Measurements from ENCODE around the gene DGKE. TPM values are rescaled to one million over a fixed set of nuclear protein-coding genes. Genes with fewer than 3 reads are reported as not detected.

DGKE gene
- total RNA-seq, 1 donor from 2014 or later, result 8.4 TPM

DNA sequence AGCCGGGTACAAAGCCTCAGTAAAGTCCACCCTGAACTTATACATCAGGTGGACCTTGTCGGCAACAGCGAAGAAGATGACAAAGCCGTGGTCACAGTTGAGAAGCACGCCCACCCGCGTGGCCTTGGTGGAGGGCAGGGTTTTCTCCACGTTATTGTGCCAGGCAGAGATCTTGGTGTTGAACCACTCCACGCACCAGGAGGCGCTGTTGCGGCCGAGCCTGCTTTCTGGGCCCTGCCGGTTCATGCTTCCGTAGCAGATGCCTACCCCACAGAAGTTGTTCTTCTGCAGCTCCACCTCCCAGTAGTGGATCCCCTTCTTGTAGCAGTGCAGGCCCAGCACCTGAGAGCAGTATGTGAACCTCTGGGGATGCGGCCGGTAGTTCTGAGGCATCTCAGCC lies 57.8 kb downstream of the DGKE start:
- FAIRE-seq, result no peak
- H3K36me3 ChIP-seq (ENCODE audit: control insufficient read depth, insufficient read depth, low read length), result peaks cover 35% of the 10 kb centered on the region
- no peaks in the 10 kb centered on the region for H3K27me3 ChIP-seq (ENCODE audit: control insufficient read depth, insufficient read depth, low read length)
- TF ChIP-seq, protein P1, sequence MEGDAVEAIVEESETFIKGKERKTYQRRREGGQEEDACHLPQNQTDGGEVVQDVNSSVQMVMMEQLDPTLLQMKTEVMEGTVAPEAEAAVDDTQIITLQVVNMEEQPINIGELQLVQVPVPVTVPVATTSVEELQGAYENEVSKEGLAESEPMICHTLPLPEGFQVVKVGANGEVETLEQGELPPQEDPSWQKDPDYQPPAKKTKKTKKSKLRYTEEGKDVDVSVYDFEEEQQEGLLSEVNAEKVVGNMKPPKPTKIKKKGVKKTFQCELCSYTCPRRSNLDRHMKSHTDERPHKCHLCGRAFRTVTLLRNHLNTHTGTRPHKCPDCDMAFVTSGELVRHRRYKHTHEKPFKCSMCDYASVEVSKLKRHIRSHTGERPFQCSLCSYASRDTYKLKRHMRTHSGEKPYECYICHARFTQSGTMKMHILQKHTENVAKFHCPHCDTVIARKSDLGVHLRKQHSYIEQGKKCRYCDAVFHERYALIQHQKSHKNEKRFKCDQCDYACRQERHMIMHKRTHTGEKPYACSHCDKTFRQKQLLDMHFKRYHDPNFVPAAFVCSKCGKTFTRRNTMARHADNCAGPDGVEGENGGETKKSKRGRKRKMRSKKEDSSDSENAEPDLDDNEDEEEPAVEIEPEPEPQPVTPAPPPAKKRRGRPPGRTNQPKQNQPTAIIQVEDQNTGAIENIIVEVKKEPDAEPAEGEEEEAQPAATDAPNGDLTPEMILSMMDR (IDR thresholded peaks at IDR 0.05; ENCODE audit: insufficient read depth, low read length, severe bottlenecking), result peak; percentile 18
- no peak overlapping the region for H3K4me3 ChIP-seq (ENCODE audit: low read depth, low read length)
- no peak for DNase-seq (ENCODE audit: low read depth)

DNA sequence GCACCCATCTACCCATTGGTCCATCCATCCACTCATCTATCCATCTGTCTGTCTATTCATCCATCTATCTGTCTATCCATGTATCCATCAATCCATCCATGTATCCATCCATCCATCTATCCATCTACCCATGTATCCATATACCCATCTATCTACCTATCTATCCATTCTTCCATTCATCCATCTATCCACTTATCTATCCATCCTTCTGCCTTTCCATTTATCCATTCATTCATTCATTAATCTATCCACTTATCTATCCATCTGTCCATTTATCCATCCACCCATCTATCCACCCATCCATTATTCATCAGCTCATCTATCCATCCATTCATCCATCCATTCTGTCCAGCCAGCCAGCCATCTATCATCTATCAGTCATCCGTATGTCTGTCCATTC lies 58.4 kb downstream of the DGKE start:
- Histone ChIP-seq H3K27me3 (ENCODE audit: control insufficient read depth, insufficient read depth, low read length) (no peaks in the 10 kb centered on the region), H3K36me3 (ENCODE audit: control insufficient read depth, insufficient read depth, low read length) (peaks cover 35% of the 10 kb centered on the region), H3K4me3 (ENCODE audit: low read depth, low read length) (no peak overlapping the region)
- no peak for FAIRE-seq
- TF ChIP-seq, protein P1 (IDR thresholded peaks at IDR 0.05; ENCODE audit: insufficient read depth, low read length, severe bottlenecking), result no peak
- DNase-seq (ENCODE audit: low read depth), result no peak

DNA sequence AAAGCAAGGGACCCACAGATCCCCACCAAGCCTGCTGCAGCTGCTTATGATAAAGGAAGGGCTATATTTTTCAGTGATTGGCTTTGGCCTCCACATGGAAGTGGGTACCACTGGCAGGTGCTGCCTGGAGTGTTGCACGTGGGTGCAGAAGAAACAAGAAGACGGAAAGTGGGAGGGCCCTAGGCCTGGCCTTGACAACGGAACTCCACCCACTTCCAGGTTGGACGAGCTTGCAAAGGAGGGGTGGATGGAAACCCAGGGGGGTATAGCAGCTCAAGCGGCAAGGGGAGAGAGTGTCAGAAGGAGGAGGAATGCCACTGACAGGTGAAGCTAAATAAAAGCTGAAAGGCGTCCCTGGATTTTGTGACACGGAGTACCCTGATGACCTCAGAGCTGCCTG lies 59.6 kb downstream of the DGKE start:
- TF ChIP-seq, protein P1 (IDR thresholded peaks at IDR 0.05; ENCODE audit: insufficient read depth, low read length, severe bottlenecking), result no peak
- Histone ChIP-seq H3K4me3 (ENCODE audit: low read depth, low read length) (no peak overlapping the region), H3K36me3 (ENCODE audit: control insufficient read depth, insufficient read depth, low read length) (peaks cover 40% of the 10 kb centered on the region), H3K27me3 (ENCODE audit: control insufficient read depth, insufficient read depth, low read length) (no peaks in the 10 kb centered on the region)
- no peak for FAIRE-seq
- DNase-seq (ENCODE audit: low read depth), result no peak

DNA sequence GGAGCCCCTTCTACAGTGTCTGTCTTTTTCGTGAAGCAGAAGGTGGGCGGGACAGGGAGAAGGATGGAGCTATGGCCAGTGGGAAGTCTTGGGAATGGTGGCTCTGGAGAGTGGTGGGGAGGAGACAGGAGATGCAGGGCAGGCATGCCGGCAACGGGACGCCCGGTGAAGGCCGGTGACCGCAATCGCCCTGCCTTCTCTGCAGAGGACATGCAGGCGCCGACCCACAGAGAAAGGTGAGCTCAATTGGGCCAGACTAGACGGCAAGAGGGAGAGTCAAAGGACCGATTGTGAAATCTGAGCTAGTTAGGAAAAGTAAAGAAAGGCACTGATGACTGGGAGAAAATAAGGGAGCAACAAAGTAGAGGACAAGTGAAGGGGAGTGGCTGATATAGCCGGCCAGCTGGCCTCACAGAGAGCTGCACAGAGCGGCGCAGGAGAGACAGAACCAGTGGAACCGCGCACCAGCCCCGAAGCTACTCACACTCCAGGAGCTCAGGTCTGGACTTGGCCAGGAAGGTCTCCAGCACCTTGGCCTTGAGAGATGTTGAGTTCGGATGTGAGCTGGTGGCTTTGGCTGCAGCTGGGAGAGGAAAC lies 61.0 kb downstream of the DGKE start:
- Histone ChIP-seq H3K36me3 (ENCODE audit: control insufficient read depth, insufficient read depth, low read length) (peaks cover 44% of the 10 kb centered on the region), H3K27me3 (ENCODE audit: control insufficient read depth, insufficient read depth, low read length) (no peaks in the 10 kb centered on the region), H3K4me3 (ENCODE audit: low read depth, low read length) (no peak overlapping the region)
- TF ChIP-seq, protein P1 (IDR thresholded peaks at IDR 0.05; ENCODE audit: insufficient read depth, low read length, severe bottlenecking), result no peak
- DNase-seq (ENCODE audit: low read depth) (no peak), FAIRE-seq (no peak)

DNA sequence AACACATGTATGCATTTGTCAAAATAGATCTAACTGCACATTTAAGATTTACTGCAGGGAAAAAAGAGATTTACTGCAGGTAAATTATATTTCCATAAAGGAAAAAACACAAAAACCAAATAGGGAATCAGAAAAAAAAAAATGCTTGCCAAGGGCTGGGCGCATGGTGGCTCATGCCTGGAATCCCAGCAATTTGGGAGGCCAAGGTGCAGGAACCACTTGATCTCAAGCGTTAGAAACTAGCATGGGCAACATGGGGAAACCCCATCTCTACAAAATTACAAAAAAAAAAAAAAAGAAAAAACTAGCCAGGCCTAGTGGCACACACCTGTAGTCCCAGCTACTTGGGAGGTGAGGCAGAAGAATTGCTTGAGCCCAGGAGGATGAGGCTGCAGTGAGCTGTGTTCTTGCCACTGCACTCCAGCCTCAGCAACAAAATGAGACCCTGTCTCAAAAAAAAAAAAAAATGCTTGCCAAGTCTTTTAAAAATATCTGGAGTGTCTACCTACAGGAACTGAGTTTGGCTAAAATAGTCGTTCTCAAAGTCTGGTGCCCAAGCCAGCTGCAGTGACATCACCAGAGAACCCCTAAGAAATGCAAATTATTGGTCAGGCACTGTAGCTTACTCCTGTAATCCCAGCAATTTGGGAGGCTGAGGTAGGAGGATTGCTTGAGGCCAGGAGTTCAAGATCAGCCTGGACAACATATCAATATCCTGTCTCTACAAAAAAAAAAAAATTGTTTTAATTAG lies 62.4 kb downstream of the DGKE start:
- H3K36me3 ChIP-seq (ENCODE audit: control insufficient read depth, insufficient read depth, low read length), result peaks cover 50% of the 10 kb centered on the region
- TF ChIP-seq, protein P1 (IDR thresholded peaks at IDR 0.05; ENCODE audit: insufficient read depth, low read length, severe bottlenecking), result no peak
- H3K4me3 ChIP-seq (ENCODE audit: low read depth, low read length), result no peak overlapping the region
- no peaks in the 10 kb centered on the region for H3K27me3 ChIP-seq (ENCODE audit: control insufficient read depth, insufficient read depth, low read length)
- DNase-seq (ENCODE audit: low read depth) (no peak), FAIRE-seq (no peak)

Data from bronchial epithelial cell (primary cell).